ENCODE data around the gene KLHDC1. TPM values are rescaled to one million over a fixed set of nuclear protein-coding genes. Genes with fewer than 3 reads are reported as not detected.

KLHDC1 gene
- total RNA-seq, 1 experiment from 2014 or later: 0.98 TPM

- H3K9me3 ChIP-seq (ENCODE audit: control insufficient read depth in 1 of 2, insufficient read depth in 1 of 2, low read depth in 1 of 2, low read length in 2 of 2): no peaks in the 10 kb centered on the region
- no peak overlapping the region for H3K4me2 ChIP-seq (ENCODE audit: low read length)
- no peaks in the 10 kb centered on the region for H3K36me3 ChIP-seq (ENCODE audit: control insufficient read depth in 1 of 2, insufficient read depth in 2 of 2, low read length in 2 of 2)
- no peak for DNase-seq (ENCODE audit: low read depth, low spot score)
- CTCF ChIA-PET: no interaction called here
- no peaks in the 10 kb centered on the region for H3K4me1 ChIP-seq (ENCODE audit: control insufficient read depth in 1 of 2, insufficient read depth in 2 of 2, low read length in 2 of 2)
- ATAC-seq: no peak
- H3K27ac ChIP-seq (ENCODE audit: low read depth, low read length): no peak overlapping the region
- BruUV-seq (replicated peaks): no TSS peak
- no peaks in the 10 kb centered on the region for H3K9me2 ChIP-seq (ENCODE audit: insufficient read depth)
- no peaks in the 10 kb centered on the region for H3K79me2 ChIP-seq (ENCODE audit: insufficient read depth, low read length)
- no peak overlapping the region for H3K4me3 ChIP-seq (replicated peaks in 1 of 2; ENCODE audit: low read depth in 1 of 2, low read length in 2 of 2)
- no peaks in the 10 kb centered on the region for H3K27me3 ChIP-seq (ENCODE audit: insufficient read depth, low read length)
- POLR2A ChIA-PET: no interaction called here
- no peak overlapping the region for H3K9ac ChIP-seq (ENCODE audit: low read length)
- H4K20me1 ChIP-seq (ENCODE audit: insufficient read depth): no peaks in the 10 kb centered on the region
- TF ChIP-seq POLR2AphosphoS5 (IDR thresholded peaks at IDR 0.05; ENCODE audit: low read depth, low read length) (no peak), EZH2phosphoT487 (IDR thresholded peaks at IDR 0.05; ENCODE audit: borderline replicate concordance) (no peak), ELF1 (IDR thresholded peaks at IDR 0.05; ENCODE audit: borderline replicate concordance, low read depth) (no peak)
- no peak overlapping the region for H2AFZ ChIP-seq (ENCODE audit: low read depth, low read length, poor library complexity, severe bottlenecking)
- RAD21 ChIA-PET (ENCODE audit: low non-redundant PET in 1 of 2, low total read pairs in 2 of 2, uncharacterized antibody in 2 of 2, unreplicated experiment in 2 of 2): no interaction called here
- intact Hi-C loops (cut with micrococcal nuclease): no loop called here
These were observed 9.8 kb downstream of the KLHDC1 start for GRCh38 chr14:49702725-49703124.

GRCh38 chr14:49703965-49704364 is 11.0 kb downstream of the KLHDC1 start:
- RAD21 ChIA-PET (ENCODE audit: low non-redundant PET in 1 of 2, low total read pairs in 2 of 2, uncharacterized antibody in 2 of 2, unreplicated experiment in 2 of 2): no interaction called here
- POLR2A ChIA-PET: no interaction called here
- no peaks in the 10 kb centered on the region for H3K4me1 ChIP-seq (ENCODE audit: control insufficient read depth in 1 of 2, insufficient read depth in 2 of 2, low read length in 2 of 2)
- CTCF ChIA-PET: no interaction called here
- H3K27me3 ChIP-seq (ENCODE audit: insufficient read depth, low read length): no peaks in the 10 kb centered on the region
- no peak for DNase-seq (ENCODE audit: low read depth, low spot score)
- no peaks in the 10 kb centered on the region for H4K20me1 ChIP-seq (ENCODE audit: insufficient read depth)
- no peaks in the 10 kb centered on the region for H3K36me3 ChIP-seq (ENCODE audit: control insufficient read depth in 1 of 2, insufficient read depth in 2 of 2, low read length in 2 of 2)
- H3K79me2 ChIP-seq (ENCODE audit: insufficient read depth, low read length): no peaks in the 10 kb centered on the region
- no peak overlapping the region for H3K9ac ChIP-seq (ENCODE audit: low read length)
- no TSS peak for BruUV-seq (replicated peaks)
- no peaks in the 10 kb centered on the region for H3K9me3 ChIP-seq (ENCODE audit: control insufficient read depth in 1 of 2, insufficient read depth in 1 of 2, low read depth in 1 of 2, low read length in 2 of 2)
- intact Hi-C loops (cut with micrococcal nuclease): no loop called here
- H3K4me3 ChIP-seq (replicated peaks in 1 of 2; ENCODE audit: low read depth in 1 of 2, low read length in 2 of 2): no peak overlapping the region
- no peak overlapping the region for H3K27ac ChIP-seq (ENCODE audit: low read depth, low read length)
- no peak for ATAC-seq
- no peak overlapping the region for H2AFZ ChIP-seq (ENCODE audit: low read depth, low read length, poor library complexity, severe bottlenecking)
- H3K4me2 ChIP-seq (ENCODE audit: low read length): no peak overlapping the region
- no peaks in the 10 kb centered on the region for H3K9me2 ChIP-seq (ENCODE audit: insufficient read depth)
- TF ChIP-seq ZBTB33 (IDR thresholded peaks at IDR 0.05; ENCODE audit: extremely low read depth, insufficient replicate concordance, low read length) (no peak), ZNF274 (IDR thresholded peaks at IDR 0.05; ENCODE audit: low read depth, low read length) (no peak), TCF7L2 (IDR thresholded peaks at IDR 0.05; ENCODE audit: borderline replicate concordance, extremely low read depth, insufficient read depth, insufficient read length) (no peak), EGR1 (IDR thresholded peaks at IDR 0.05; ENCODE audit: low read depth) (no peak), REST (IDR thresholded peaks at IDR 0.05; ENCODE audit: low read depth) (no peak), ELF1 (IDR thresholded peaks at IDR 0.05; ENCODE audit: borderline replicate concordance, low read depth) (no peak), YY1 (IDR thresholded peaks at IDR 0.05; ENCODE audit: extremely low read depth, insufficient replicate concordance, low read depth, low read length) (no peak), ZFX (IDR thresholded peaks at IDR 0.05) (no peak), SRF (IDR thresholded peaks at IDR 0.05; ENCODE audit: low read depth) (no peak), CTCF (IDR thresholded peaks at IDR 0.05 in 2 of 3, conservative IDR thresholded peaks at IDR 0.05 in 1 of 3; ENCODE audit: borderline replicate concordance in 1 of 3, insufficient read depth in 1 of 3, low read depth in 2 of 3, low read length in 2 of 3) (no peak), FOSL1 (IDR thresholded peaks at IDR 0.05; ENCODE audit: low read depth) (no peak)

All from HCT116 (cell line).